A673 (cell line): ENCODE measurements around the gene HEYL. TPM values are rescaled to one million over a fixed set of nuclear protein-coding genes. Genes with fewer than 3 reads are reported as not detected.

Source experiments
- BruUV-seq: library from RNA; stranded (reverse); fragments of 400-500 nt; replicated peaks from 2 replicates; lab custom pipeline; 2021; lab: Mats Ljungman, UMichigan
- CTCF ChIA-PET: fragments of 300-600 bp; sonication (Branson Sonifier 250); formaldehyde crosslinking; loops from one replicate; lab custom pipeline; 2022; ENCODE audit warnings: antibody characterized with exemption; lab: Charles Lee
- POLR2A ChIA-PET: fragments of 300-600 bp; sonication (Branson Sonifier 250); formaldehyde crosslinking; loops from one replicate; lab custom pipeline; 2022; ENCODE audit warnings: antibody characterized with exemption; ENCODE audit not compliant: low non-redundant PET; lab: Charles Lee
- DNase-seq: peaks from one replicate; pipeline ENCODE4 v3.0.0-alpha.2; 2015; ENCODE audit warnings: low spot score
- H3K27ac ChIP-seq: fragments of 200-600 bp; sonication (generic); 2 replicates; pipeline ENCODE4 v1.5.1; 2016; ENCODE audit warnings: mixed run types, low read depth, mild to moderate bottlenecking, mixed read lengths, antibody characterized with exemption, low read length; ENCODE audit not compliant: poor library complexity, severe bottlenecking
- H3K27me3 ChIP-seq: fragments of 200-600 bp; sonication (generic); replicated peaks from 2 replicates; pipeline ENCODE4 v1.6.1; 2017; ENCODE audit warnings: mixed run types, low read depth, mild to moderate bottlenecking, mixed read lengths, antibody characterized with exemption, low read length; ENCODE audit not compliant: insufficient read depth, poor library complexity
- H3K36me3 ChIP-seq: fragments of 200-600 bp; sonication (generic); 2 replicates; pipeline ENCODE4 v1.6.1; 2016; ENCODE audit warnings: mixed run types, mild to moderate bottlenecking, mixed read lengths, antibody characterized with exemption, low read length; ENCODE audit not compliant: insufficient read depth, poor library complexity, severe bottlenecking
- H3K4me1 ChIP-seq: fragments of 200-600 bp; sonication (generic); 2 replicates; pipeline ENCODE4 v1.6.1; 2017; ENCODE audit warnings: mixed run types, mild to moderate bottlenecking, mixed read lengths, antibody characterized with exemption, low read length; ENCODE audit not compliant: insufficient read depth, poor library complexity, severe bottlenecking
- H3K4me3 ChIP-seq: fragments of 200-600 bp; sonication (generic); 2 replicates; pipeline ENCODE4 v1.5.1; 2016; ENCODE audit warnings: low read depth, mixed run types, mild to moderate bottlenecking, mixed read lengths, low read length; ENCODE audit not compliant: poor library complexity, severe bottlenecking
- H3K9me3 ChIP-seq: fragments of 200-600 bp; sonication (generic); 2 replicates; pipeline ENCODE4 v1.6.1; 2016; ENCODE audit warnings: mixed run types, low read depth, mild to moderate bottlenecking, mixed read lengths, antibody characterized with exemption, low read length; ENCODE audit not compliant: poor library complexity, severe bottlenecking
- CTCF ChIP-seq: fragments of 300-800, 200-600 bp; sonication (generic); conservative IDR thresholded peaks from 2 replicates; pipeline ENCODE4 v1.5.1; 2017; ENCODE audit warnings: low read depth, mild to moderate bottlenecking, antibody characterized with exemption, low read length, moderate library complexity, mixed read lengths
- EZH2 ChIP-seq: fragments of 200-600 bp; sonication (generic); IDR thresholded peaks from 2 replicates; pipeline ENCODE4 v1.6.1; 2017; ENCODE audit warnings: borderline replicate concordance, low read depth, mild to moderate bottlenecking, mixed read lengths, antibody characterized with exemption, low read length; ENCODE audit not compliant: poor library complexity, severe bottlenecking
- intact Hi-C: fragments of 100-400 bp; cut with micrococcal nuclease; formaldehyde crosslinking; loops from one replicate; pipeline ENCODE4 v1.10.0; 2022; ENCODE audit not compliant: unreplicated experiment
- total RNA-seq: library from RNA; stranded (reverse); gene quantifications from 2 replicates; pipeline ENCODE4 v1.2.3, GENCODE V29; 2021

HEYL gene
- total RNA-seq, 1 experiment from 2014 or later = 0.77 TPM

- TF ChIP-seq EZH2 = no peak
- TF ChIP-seq CTCF = no peak
- Histone ChIP-seq H3K4me3 (no peak overlapping the region), H3K4me1 (no peaks in the 10 kb centered on the region), H3K27ac (no peak overlapping the region), H3K9me3 (no peaks in the 10 kb centered on the region), H3K36me3 (no peaks in the 10 kb centered on the region), H3K27me3 (peaks cover 42% of the 10 kb centered on the region)
- no TSS peak for BruUV-seq
- ChIA-PET CTCF (no interaction called here), POLR2A (no interaction called here)
- DNase-seq = no peak
- intact Hi-C loops = no loop called here
These were observed 38.2 kb upstream of the HEYL start for GRCh38 chr1:39677645-39678044.

DNA sequence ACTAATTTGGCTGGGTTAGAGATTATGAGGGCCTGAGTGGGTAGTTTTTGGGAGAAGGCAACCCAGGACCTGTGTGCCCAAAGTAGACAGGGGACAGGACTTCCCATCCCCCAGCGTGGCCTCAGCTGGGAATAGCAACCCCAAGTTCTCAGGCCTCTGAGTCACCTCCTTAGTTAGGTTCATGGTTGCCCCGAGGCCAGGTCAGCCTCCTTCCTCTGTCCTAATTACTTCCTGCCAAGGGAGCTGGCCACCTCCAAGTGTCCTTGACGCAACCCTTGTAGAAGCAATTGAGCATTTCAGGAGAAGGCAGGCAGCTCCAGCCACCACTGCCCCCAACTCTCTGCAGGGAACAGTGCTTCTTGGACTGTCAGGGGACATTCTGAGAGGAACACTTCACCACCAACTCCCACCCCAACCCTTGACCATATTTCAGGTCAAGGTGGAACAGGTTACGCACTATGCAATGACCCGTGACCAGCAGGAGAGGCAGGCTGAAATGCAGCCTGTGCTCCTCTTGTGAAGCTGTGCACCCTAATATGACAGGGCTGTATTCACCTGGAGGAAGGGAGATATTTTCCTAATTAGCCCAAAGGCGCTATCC, 37.6 kb upstream of the HEYL start:
- ChIA-PET CTCF (no interaction called here), POLR2A (no interaction called here)
- Histone ChIP-seq H3K36me3 (no peaks in the 10 kb centered on the region), H3K9me3 (no peaks in the 10 kb centered on the region), H3K27me3 (peaks cover 42% of the 10 kb centered on the region), H3K27ac (no peak overlapping the region), H3K4me3 (no peak overlapping the region), H3K4me1 (no peaks in the 10 kb centered on the region)
- no peak for TF ChIP-seq EZH2
- TF ChIP-seq CTCF = no peak
- BruUV-seq = no TSS peak
- intact Hi-C loops = no loop called here
- DNase-seq = no peak

DNA sequence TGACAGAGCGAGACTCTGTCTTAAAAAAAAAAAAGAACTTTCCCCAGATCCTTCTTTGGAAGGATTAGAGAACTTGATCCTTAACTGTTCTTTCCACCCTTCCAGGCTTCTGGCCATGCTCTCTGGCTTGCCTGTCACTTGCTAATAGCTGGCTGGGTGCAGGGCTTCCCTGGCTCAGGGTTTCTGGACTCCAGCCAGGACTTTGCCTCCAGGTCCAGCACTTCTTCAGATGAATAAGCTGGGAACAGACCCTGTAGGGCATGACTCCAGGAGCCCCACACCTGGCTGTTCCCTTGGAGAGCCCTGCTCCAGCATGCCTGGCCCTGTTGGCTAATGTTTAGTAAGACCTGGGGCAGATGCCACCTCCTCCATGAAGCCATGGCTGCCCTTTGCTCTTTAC, 35.8 kb upstream of the HEYL start:
- no peaks in the 10 kb centered on the region for H3K4me1 ChIP-seq
- no peak overlapping the region for H3K4me3 ChIP-seq
- no peak overlapping the region for H3K27ac ChIP-seq
- no peaks in the 10 kb centered on the region for H3K36me3 ChIP-seq
- H3K27me3 ChIP-seq = peaks cover 42% of the 10 kb centered on the region
- POLR2A ChIA-PET = no interaction called here
- intact Hi-C loops = no loop called here
- no TSS peak for BruUV-seq
- CTCF ChIA-PET = no interaction called here
- TF ChIP-seq CTCF (no peak), EZH2 (no peak)
- no peak for DNase-seq
- H3K9me3 ChIP-seq = no peaks in the 10 kb centered on the region
